GM18951 (cell line): ENCODE measurements around the gene RNF186.
"Not testable (repeated sequence)": the region's sequence is repeated elsewhere in the genome, so short reads cannot be mapped to it uniquely, and the experiment has no call there.

Source experiments
- POLR2A ChIP-seq: IDR thresholded peaks from 4 replicates; pipeline ENCODE4 v1.6.1; 2011; ENCODE audit warnings: mild to moderate bottlenecking; ENCODE audit not compliant: insufficient read length, insufficient read depth; ENCODE audit errors: extremely low read depth
- in situ Hi-C: fragments of 300-500 bp; cut with MboI; formaldehyde crosslinking; loops from one replicate; pipeline ENCODE4 v1.12.0; 2022; ENCODE audit warnings: low sequenced_read_pairs, mixed read lengths, inconsistent platforms; ENCODE audit not compliant: unreplicated experiment

Gene RNF186, protein sequence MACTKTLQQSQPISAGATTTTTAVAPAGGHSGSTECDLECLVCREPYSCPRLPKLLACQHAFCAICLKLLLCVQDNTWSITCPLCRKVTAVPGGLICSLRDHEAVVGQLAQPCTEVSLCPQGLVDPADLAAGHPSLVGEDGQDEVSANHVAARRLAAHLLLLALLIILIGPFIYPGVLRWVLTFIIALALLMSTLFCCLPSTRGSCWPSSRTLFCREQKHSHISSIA

DNA sequence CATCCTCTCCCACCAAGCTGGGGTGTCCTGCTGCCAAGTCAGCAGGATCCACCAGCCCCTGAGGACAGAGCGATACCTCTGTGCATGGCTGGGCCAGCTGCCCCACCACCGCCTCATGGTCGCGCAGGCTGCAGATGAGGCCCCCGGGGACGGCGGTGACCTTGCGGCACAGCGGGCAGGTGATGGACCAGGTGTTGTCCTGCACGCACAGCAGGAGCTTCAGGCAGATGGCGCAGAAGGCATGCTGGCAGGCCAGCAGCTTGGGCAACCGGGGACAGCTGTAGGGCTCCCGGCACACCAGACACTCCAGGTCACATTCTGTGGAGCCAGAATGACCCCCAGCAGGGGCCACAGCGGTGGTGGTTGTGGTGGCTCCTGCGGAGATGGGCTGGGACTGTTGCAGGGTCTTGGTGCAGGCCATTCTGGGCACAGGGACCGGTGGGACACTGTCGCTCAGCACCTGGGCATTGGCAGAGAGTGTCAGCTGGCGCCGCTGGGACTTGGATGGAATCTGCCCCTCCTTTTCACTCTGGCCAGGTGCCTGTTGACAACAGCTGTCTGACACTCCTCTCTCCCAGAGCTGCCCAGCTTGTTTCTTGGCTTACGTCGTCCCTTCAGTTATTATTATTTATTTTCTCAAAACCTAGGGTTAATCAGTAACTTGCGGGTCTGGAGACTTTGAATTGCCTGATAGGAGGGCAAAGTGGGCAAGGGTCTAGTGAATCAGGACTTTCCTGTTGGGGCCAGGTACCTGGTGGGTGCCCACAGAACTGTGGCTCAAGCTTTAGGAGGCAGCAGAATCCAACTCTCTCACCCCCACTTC lies at the start of gene RNF186:
RNF186 (minus strand) TSS at position 603 of the 823 bp plus-strand sequence; CDS start at position 421, 182 bp downstream.
- in situ Hi-C loops = no loop called here
- no peak for TF ChIP-seq POLR2A

GRCh38 chr1:19864570-19865160 lies 49.6 kb upstream of the RNF186 start:
- in situ Hi-C loops = no loop called here
- no peak for TF ChIP-seq POLR2A

DNA sequence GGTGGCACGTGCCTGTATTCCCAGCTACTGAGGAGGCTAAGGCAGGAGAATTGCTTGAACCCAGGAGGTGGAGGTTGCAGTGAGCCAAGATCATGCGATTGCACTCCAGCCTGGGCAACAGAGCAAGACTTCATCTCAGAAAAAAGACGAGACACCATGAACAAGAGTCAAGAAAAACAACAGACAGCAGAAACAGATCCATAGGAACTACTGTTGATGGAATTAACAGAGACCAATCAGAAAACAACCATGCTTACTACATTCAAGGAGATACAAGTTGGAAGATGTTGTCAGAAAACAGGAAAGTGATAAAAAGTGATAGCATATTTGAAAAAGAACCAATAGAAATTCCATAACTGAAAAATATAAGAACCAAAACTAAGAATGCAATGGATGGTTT lies 47.9 kb upstream of the RNF186 start:
- in situ Hi-C loops = no loop called here
- no peak for TF ChIP-seq POLR2A

GRCh38 chr1:19861842-19862530 lies 46.9 kb upstream of the RNF186 start:
- in situ Hi-C loops = no loop called here
- TF ChIP-seq POLR2A = no peak

DNA sequence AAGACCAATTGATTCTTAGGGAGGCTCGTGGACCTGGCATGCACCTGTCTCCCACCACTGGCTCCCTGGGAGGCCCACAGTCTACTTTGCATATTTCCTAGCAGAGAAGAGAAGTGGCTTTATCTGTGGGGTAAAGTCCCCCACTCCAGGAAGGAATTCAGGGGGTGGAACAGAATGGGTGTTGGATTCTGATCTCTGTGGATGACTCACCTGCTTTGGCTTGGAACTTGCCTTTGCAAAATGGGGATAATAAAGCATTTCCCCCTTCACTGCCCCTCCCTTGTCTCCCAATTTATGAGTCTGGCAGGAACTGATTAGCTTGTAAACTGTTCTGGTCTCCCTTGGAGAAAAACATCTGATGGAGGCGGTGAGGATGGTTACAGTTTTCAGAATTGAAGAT lies 46.0 kb upstream of the RNF186 start:
- no peak for TF ChIP-seq POLR2A
- in situ Hi-C loops = no loop called here

DNA sequence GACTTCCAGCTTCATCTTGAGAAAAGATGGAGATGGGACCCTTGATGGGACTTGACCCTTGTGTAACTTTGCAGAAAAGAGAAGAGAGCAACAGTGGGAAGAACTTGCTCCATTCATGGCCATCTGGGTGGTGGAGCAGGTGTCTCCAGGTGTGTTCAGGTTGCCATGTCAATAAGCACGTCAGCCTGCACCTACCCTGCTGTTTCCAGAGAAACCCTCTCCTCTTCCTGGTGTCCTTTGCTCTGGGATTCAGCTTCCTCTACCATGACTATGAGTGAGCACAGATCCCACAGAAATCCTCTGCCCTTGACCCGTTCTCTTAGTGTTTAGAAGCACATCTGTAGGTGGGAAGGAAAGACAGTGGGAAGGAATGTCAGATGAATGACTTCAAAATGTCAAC lies 45.3 kb upstream of the RNF186 start:
- in situ Hi-C loops = no loop called here

DNA sequence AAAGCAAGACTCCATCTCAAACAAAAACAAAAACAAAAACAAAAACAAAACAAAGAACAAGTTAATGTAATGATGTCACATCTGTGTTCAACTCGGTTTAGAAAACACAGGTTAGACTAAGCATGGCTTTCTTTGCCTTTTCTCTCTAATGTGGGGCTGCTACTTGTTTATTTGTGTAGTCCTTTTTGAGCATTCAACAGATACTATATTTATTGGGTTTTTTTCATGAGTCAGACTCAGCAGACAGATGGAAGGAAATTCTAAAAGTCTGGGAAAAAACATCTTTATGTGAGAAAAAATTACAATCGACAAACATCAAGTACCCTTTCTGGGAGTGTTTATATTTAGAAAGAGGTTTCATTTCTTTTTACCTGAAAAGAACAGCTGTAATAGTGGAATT lies 44.8 kb upstream of the RNF186 start:
- TF ChIP-seq POLR2A = no peak
- in situ Hi-C loops = no loop called here

More for the DNA sequence above, 45.3 kb upstream of the RNF186 start:
- no peak for TF ChIP-seq POLR2A

DNA sequence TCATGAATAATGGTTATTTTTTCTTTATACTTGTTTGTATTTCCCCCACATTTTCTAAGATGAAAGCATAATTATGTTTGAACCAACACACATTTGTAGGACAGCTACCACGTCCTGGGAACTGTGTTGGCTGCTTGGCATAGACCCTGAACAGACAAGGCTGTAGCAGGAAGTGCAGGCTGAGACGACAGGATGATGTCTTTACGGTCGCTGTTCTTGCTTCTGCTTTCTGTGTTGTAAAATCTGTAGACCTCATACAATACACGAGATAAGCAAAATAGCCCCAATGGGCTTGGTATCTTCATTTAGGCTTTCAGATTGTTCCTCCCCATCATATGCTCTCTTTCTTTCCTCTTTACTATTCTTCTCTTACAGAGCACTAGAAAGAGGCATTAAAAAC lies 43.8 kb upstream of the RNF186 start:
- in situ Hi-C loops = no loop called here
- TF ChIP-seq POLR2A = no peak

DNA sequence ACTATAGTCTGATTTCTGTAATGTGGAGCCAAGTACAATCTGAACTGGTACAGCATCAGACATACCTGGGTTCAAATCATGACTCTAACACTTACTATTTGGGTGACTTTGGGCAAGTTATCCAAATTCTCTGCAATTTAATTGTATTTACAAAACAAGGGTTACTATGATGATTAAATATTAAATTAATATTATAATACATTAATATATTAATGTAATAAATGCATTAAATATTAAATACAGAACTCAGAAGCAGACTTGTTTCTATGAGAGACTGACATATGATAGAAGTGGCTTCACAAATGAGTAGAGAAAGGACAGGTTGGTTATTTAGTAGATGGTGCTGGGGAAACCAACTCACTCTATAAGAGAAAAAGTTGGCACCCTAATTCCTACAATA lies 39.8 kb upstream of the RNF186 start:
- TF ChIP-seq POLR2A = no peak
- in situ Hi-C loops = no loop called here

DNA sequence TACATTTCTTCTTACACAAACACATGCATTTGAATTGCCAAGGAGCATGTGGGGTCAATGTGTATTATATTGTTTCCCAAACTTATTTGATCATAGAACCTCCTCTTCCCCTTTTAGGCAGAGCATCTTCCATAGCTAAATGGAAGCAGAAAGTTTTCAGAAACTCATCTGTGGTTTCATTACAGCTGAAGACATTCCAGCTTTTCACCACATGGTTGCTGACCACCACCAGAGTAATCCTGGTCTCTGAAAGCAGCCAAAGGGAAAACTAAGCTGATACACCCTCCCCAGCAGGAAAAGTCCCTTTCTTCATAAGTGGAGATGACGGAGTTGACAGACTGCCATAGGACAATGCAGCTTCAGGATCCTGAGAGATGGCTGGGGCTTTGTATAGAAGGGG lies 37.0 kb upstream of the RNF186 start:
- in situ Hi-C loops = no loop called here
- TF ChIP-seq POLR2A = no peak

DNA sequence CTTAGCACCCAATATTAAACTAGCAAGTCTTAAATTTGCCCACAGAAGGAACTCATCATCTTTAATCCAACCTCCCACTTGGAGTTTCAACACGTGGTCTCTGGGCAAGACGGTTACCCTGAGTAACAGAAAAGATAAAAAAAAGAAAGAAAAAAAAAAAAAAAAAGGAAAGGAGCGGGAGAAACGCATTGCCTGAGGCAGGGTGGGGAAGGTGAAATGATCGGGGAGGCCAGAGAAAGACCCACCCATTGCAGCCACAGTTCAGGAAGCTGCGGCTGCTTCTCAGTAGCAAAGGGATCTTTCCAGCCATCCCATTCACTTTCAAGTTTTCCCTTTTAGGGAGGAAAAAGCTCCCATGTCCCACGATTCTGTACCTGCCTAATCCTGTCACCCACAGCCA lies 35.1 kb upstream of the RNF186 start:
- no peak for TF ChIP-seq POLR2A
- in situ Hi-C loops = no loop called here

DNA sequence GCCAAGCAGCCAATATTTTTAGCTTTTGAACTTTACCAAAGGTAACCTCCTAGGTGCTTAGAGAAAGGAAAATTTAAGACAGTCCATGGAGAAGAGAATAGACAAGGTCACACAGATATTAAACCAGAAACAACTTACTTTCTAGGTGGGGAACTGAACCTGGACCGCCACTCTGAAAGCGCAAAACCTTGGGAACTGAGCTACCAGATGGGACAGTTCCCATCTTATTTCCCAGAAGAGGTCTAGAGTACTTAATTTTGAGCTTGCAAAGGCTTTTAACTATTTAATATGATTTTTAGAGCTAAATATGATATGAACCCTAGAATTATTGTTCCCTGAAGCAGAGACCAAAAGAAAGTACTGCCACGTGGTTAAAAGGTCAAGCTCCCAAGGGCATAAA lies 34.2 kb upstream of the RNF186 start:
- in situ Hi-C loops = not testable (repeated sequence)

DNA sequence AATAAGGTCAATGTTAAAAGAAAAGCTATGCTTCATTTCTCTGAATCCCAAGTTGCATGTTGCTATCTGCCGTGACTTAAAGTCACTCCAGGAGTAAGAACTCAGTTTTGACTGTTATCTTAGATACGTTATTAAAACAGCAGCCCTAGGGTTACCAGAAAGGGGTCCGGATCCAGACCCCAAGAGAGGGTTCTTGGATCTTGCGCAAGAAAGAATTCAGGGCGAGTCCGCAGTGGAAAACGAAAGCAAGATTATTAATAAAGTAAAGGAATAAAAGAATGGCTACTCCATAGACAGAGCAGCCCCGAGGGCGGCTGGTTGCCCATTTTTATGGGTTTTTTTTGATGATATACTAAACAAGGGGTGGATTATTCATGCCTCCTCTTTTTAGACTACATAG lies 32.3 kb upstream of the RNF186 start:
- in situ Hi-C loops = not testable (repeated sequence)

- no peak for TF ChIP-seq POLR2A
Measured at GRCh38 chr1:19846338-19846737, 31.3 kb upstream of the RNF186 start.

DNA sequence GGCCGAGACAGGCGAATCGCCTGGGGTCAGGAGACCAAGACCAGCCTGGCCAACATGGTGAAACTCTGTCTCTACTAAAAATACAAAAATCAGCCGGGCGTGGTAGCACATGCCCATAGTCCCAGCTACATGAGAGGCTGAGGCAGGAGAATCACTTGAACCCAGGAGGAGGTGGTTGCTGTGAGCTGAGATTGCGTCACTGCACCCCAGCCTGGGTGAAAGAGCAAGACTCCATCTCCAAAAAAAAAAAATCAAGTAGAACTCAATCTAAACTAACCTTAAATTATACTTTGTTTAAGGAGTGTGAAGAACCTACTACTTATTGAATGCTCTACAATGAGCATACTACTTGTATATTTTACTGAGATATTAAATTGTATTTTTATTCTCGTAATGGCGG lies 30.5 kb upstream of the RNF186 start:
- in situ Hi-C loops = no loop called here
- no peak for TF ChIP-seq POLR2A

More at GRCh38 chr1:19846338-19846737, 31.3 kb upstream of the RNF186 start:
- in situ Hi-C loops = no loop called here
